OCI-LY3 (cell line): ENCODE data around the gene GYS2.
A peak's percentile ranks its signal among the peaks of the same experiment; 100 is the strongest.

ENCODE experiments used
- H2AFZ ChIP-seq: fragments of 200-600, 300-600 bp; shearing (Covaris generic); 2 replicates; pipeline ENCODE4 v1.6.0; 2014; ENCODE audit warnings: antibody characterized with exemption, low read depth, low read length
- H3K27ac ChIP-seq: fragments of 200-600, 300-600 bp; sonication (generic); 2 replicates; pipeline ENCODE4 v1.5.1; 2014; ENCODE audit warnings: mild to moderate bottlenecking, low read length, moderate library complexity, mixed read lengths
- H3K27me3 ChIP-seq: fragments of 200-600, 300-600 bp; sonication (generic); 2 replicates; pipeline ENCODE4 v1.6.1; 2014; ENCODE audit warnings: low read depth, low read length, mixed read lengths
- H3K36me3 ChIP-seq: fragments of 200-600, 300-600 bp; sonication (generic); replicated peaks from 2 replicates; pipeline ENCODE3; 2014; ENCODE audit warnings: low read depth, low read length, mixed read lengths
- H3K4me1 ChIP-seq: fragments of 300-600, 200-600 bp; sonication (generic); 2 replicates; pipeline ENCODE4 v1.6.1; 2014; ENCODE audit warnings: low read length, mixed read lengths
- H3K4me2 ChIP-seq: fragments of 200-600, 300-600 bp; sonication (generic); 2 replicates; pipeline ENCODE4 v1.6.1; 2014; ENCODE audit warnings: low read length, mixed read lengths
- H3K4me3 ChIP-seq: fragments of 300-600, 200-600 bp; sonication (generic); 2 replicates; pipeline ENCODE4 v1.5.1; 2014; ENCODE audit warnings: antibody characterized with exemption, mild to moderate bottlenecking, low read length, moderate library complexity
- H3K79me2 ChIP-seq: fragments of 300-600, 200-600 bp; shearing (Covaris generic); 2 replicates; pipeline ENCODE4 v1.6.1; 2014; ENCODE audit warnings: mild to moderate bottlenecking, low read length, mixed read lengths
- H3K9ac ChIP-seq: fragments of 300-600, 200-600 bp; shearing (Covaris generic); 2 replicates; pipeline ENCODE4 v1.6.0; 2014; ENCODE audit warnings: mild to moderate bottlenecking, low read length, moderate library complexity
- H3K9me3 ChIP-seq: fragments of 200-600, 300-600 bp; shearing (Covaris generic); 2 replicates; pipeline ENCODE4 v1.6.1; 2014; ENCODE audit warnings: low read length, mixed read lengths; ENCODE audit not compliant: insufficient read depth
- H4K20me1 ChIP-seq: fragments of 200-600, 300-600 bp; sonication (generic); 2 replicates; pipeline ENCODE4 v1.6.1; 2016; ENCODE audit warnings: low read length, mixed read lengths; ENCODE audit not compliant: insufficient read depth
- CTCF ChIP-seq: fragments of 200-600, 300-600 bp; sonication (generic); IDR thresholded peaks from 2 replicates; pipeline ENCODE4 v1.5.1; 2014; ENCODE audit warnings: antibody characterized with exemption, low read length, low read depth
- EZH2phosphoT487 ChIP-seq: fragments of 200-600 bp; shearing (Covaris generic); IDR thresholded peaks from 2 replicates; pipeline ENCODE4 v1.6.1; 2018; ENCODE audit warnings: antibody characterized with exemption, mixed run types, low read depth

The GYS2 gene

GRCh38 chr12:21583587-21583986 is 21.1 kb downstream of the GYS2 start:
- H3K9ac ChIP-seq, result no peak overlapping the region
- H3K9me3 ChIP-seq, result no peaks in the 10 kb centered on the region
- no peaks in the 10 kb centered on the region for H3K79me2 ChIP-seq
- H4K20me1 ChIP-seq, result no peaks in the 10 kb centered on the region
- no peak for TF ChIP-seq EZH2phosphoT487
- TF ChIP-seq CTCF, result no peak
- H3K4me2 ChIP-seq, result no peak overlapping the region
- H3K27me3 ChIP-seq, result no peaks in the 10 kb centered on the region
- no peak overlapping the region for H3K27ac ChIP-seq
- peaks cover 21% of the 10 kb centered on the region for H3K4me1 ChIP-seq
- no peak overlapping the region for H2AFZ ChIP-seq
- H3K36me3 ChIP-seq, result peaks cover 2% of the 10 kb centered on the region
- H3K4me3 ChIP-seq, result no peak overlapping the region

- H3K4me3 ChIP-seq, result peak overlapping the region; percentile 15; the same call in 1 of the 2 replicates
- 0 out of 2 replicates have a peak overlapping the region, but pooled peaks have one; percentile 14 for H3K27ac ChIP-seq
- H3K9me3 ChIP-seq, result no peaks in the 10 kb centered on the region
- no peaks in the 10 kb centered on the region for H4K20me1 ChIP-seq
- peak overlapping the region; percentile 31 for H3K4me2 ChIP-seq
- TF ChIP-seq EZH2phosphoT487, result no peak
- TF ChIP-seq CTCF, result no peak
- no peaks in the 10 kb centered on the region for H3K79me2 ChIP-seq
- H3K4me1 ChIP-seq, result peaks cover 21% of the 10 kb centered on the region
- no peak overlapping the region for H2AFZ ChIP-seq
- H3K36me3 ChIP-seq, result peaks cover 2% of the 10 kb centered on the region
- no peak overlapping the region for H3K9ac ChIP-seq
- H3K27me3 ChIP-seq, result no peaks in the 10 kb centered on the region
These were observed 23.7 kb downstream of the GYS2 start for GRCh38 chr12:21580748-21581516.

GRCh38 chr12:21577516-21577915 is 27.1 kb downstream of the GYS2 start:
- no peaks in the 10 kb centered on the region for H3K27me3 ChIP-seq
- H3K9ac ChIP-seq, result no peak overlapping the region
- no peak overlapping the region for H3K4me2 ChIP-seq
- no peaks in the 10 kb centered on the region for H3K79me2 ChIP-seq
- TF ChIP-seq EZH2phosphoT487 (no peak), CTCF (no peak)
- no peak overlapping the region for H3K4me3 ChIP-seq
- no peak overlapping the region for H3K27ac ChIP-seq
- no peaks in the 10 kb centered on the region for H3K9me3 ChIP-seq
- peaks cover 26% of the 10 kb centered on the region for H3K4me1 ChIP-seq
- no peak overlapping the region for H2AFZ ChIP-seq
- H4K20me1 ChIP-seq, result no peaks in the 10 kb centered on the region
- peaks cover 2% of the 10 kb centered on the region for H3K36me3 ChIP-seq

- Histone ChIP-seq H3K79me2 (no peaks in the 10 kb centered on the region), H3K9me3 (no peaks in the 10 kb centered on the region), H3K4me1 (peaks cover 28% of the 10 kb centered on the region), H4K20me1 (no peaks in the 10 kb centered on the region), H3K4me2 (no peak overlapping the region), H3K27ac (no peak overlapping the region), H3K27me3 (no peaks in the 10 kb centered on the region), H2AFZ (no peak overlapping the region), H3K9ac (no peak overlapping the region), H3K4me3 (no peak overlapping the region), H3K36me3 (peaks cover under 1% of the 10 kb centered on the region)
- TF ChIP-seq CTCF, result no peak
- TF ChIP-seq EZH2phosphoT487, result no peak
These were observed 28.2 kb downstream of the GYS2 start for GRCh38 chr12:21576431-21576830.
